D721Med (cell line): ENCODE data around the gene EID3.
"Not testable (repeated sequence)": the region's sequence is repeated elsewhere in the genome, so short reads cannot be mapped to it uniquely, and the experiment has no call there.

ENCODE experiments used
- DNase-seq: peaks from one replicate; pipeline ENCODE4 v3.0.0; 2011; ENCODE audit warnings: low spot score; ENCODE audit not compliant: insufficient read length
- FAIRE-seq: peaks from 2 replicates; lab custom pipeline; 2011; peaks lifted over from hg19 to GRCh38; lab: Jason Lieb, UNC
- TF ChIP-seq, protein P1 (sequence below): IDR thresholded peaks from 2 replicates; pipeline ENCODE4 v1.5.1; 2012; ENCODE audit warnings: mild to moderate bottlenecking, control low read depth; ENCODE audit not compliant: insufficient read depth; ENCODE audit errors: missing control alignments

EID3 gene

DNA sequence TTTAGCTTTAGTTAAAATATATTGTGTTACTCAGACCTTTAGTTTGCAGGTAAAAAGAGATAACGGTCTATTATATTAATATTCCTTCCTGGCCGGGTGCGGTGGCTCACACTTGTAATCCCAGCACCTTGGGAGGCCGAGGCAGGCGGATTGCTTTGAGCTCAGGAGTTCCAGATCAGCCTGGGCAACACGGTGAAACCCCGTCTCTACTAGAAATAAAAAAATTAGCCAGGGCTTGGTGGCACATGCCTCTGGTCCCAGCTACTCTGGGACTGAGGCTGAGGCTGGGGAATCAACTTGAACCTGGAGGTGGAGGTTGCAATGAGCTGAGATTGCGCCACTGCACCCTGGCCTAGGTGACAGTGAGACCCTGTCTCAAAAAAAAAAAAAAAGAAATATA is 13.2 kb upstream of the EID3 start:
- no peak for DNase-seq
- TF ChIP-seq, protein P1, sequence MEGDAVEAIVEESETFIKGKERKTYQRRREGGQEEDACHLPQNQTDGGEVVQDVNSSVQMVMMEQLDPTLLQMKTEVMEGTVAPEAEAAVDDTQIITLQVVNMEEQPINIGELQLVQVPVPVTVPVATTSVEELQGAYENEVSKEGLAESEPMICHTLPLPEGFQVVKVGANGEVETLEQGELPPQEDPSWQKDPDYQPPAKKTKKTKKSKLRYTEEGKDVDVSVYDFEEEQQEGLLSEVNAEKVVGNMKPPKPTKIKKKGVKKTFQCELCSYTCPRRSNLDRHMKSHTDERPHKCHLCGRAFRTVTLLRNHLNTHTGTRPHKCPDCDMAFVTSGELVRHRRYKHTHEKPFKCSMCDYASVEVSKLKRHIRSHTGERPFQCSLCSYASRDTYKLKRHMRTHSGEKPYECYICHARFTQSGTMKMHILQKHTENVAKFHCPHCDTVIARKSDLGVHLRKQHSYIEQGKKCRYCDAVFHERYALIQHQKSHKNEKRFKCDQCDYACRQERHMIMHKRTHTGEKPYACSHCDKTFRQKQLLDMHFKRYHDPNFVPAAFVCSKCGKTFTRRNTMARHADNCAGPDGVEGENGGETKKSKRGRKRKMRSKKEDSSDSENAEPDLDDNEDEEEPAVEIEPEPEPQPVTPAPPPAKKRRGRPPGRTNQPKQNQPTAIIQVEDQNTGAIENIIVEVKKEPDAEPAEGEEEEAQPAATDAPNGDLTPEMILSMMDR, result no peak
- no peak for FAIRE-seq

DNA sequence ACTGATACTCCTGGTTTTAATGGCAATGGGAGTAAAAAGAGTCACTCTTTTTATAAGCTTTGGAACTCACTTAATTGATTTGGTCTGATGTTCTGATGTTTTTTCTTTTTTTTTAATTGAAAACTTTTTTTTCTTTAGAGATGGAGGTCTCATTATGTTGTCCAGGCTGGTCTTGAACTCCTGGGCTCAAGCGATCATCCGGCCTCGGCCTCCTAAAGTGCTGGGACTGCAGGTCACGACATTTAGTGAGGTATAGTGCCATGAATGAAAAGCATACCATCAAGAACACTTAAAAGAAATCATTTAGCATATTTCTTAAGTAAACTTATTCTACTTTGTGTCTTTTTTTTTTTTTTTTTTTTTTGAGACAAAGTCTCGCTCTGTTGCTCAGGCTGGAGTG is 12.7 kb upstream of the EID3 start:
- FAIRE-seq (no peak), DNase-seq (no peak)
- TF ChIP-seq, protein P1, result no peak

DNA sequence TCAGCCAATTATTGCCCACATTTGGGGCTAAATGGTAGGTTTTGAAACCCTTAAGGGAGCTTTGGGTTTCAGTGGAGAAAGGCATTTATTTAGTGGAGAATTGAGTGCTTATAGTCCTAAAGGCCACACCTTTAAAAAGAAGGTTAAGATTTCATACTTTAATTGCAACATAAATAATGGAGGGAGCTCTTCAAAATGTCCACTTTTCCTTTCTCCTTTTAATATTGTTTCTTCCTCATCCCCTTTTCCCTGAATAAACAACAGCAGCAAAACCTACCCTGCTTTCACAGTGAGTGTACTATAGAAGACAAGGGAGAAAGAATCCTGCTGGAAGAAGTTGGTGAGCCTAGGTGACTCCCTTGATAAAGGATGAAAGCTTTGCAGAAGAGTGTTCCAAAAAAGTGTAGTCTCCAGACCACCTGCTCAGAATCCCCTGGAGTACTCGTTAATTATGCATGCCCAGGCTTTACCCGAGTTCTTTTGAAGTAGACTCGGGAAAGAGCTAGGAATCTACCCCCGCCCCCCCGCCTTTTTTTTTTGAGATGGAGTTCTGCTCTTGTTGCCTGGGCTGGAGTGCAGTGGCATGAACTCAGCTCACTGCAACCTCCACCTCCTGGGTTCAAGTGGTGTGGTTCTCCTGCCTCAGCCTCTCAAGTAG is 11.5 kb upstream of the EID3 start:
- FAIRE-seq, result no peak
- DNase-seq, result no peak
- TF ChIP-seq, protein P1, result no peak

DNA sequence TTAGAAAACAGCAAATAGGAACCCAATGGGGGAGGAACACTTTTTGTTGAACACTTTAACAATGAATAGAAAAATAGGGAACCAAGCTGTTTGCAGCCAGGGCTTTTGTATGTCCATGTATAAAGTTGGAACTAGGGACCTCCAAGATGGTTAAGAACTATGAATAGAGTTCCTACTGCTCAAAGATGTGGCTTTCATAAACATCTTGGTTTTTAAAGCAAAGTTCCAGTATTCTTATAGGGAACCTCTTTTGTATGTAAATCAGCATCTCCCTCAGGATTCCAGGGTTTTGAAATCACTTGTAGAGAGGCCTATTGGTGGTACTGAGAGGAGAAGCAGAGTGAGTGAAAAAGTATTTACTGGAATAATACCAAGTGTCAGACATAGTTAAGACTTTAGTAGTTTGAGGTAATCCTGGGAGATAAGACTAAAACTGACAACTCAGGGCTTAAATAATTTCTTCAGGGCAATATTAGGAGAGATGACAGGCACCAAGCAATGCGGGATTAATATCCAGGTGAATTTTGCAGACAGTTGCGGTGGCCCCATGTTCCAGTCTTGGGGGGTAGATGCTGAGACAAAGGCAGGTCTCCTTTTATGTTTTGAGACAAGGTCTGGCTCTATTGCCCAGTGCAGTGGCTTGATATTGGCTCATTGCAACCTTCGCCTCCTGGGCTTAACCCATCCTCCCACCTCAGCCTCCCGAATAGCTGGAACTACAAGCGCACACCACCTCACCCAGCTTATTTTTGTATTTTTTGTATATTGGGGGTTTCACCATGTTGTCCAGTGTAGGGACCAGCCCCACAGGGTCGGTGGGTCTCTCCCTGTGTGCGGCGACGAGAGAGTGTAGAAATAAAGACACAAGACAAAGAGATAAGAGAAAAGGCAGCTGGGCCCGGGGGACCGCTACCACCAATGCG is 10.4 kb upstream of the EID3 start:
- FAIRE-seq, result no peak
- TF ChIP-seq, protein P1, result no peak
- DNase-seq, result no peak

DNA sequence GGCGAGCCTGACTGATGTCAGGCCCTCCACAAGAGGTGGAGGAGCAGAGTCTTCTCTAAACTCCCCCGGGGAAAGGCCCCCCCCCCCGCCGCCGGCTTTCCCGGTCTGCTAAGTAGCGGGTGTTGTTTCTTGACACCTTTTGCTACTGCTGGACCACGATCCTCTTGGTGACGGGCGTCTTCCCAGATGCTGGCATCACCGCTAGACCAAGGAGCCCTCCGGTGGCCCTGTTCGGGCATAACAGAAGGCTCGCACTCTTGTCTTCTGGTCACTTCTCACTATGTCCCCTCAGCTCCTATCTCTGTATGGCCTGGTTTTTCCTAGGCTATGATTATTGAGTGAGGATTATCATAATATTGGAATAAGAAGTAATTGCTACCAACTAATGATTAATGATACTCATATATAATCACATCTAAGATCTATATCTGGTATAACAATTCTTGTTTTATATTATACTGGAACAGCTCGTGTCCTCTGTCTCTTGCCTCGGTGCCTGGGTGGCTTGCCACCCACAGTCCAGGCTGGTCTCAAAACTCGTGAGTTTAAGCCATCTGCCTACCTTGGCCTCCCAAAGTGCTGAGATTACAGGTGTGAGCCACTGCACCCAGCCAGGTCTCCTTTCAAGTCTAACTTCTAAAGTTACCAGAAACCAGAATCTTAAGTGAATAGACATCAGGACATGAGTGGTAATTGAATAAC is 9.2 kb upstream of the EID3 start:
- TF ChIP-seq, protein P1, result peak; percentile 43
- not testable (repeated sequence) for FAIRE-seq, DNase-seq

DNA sequence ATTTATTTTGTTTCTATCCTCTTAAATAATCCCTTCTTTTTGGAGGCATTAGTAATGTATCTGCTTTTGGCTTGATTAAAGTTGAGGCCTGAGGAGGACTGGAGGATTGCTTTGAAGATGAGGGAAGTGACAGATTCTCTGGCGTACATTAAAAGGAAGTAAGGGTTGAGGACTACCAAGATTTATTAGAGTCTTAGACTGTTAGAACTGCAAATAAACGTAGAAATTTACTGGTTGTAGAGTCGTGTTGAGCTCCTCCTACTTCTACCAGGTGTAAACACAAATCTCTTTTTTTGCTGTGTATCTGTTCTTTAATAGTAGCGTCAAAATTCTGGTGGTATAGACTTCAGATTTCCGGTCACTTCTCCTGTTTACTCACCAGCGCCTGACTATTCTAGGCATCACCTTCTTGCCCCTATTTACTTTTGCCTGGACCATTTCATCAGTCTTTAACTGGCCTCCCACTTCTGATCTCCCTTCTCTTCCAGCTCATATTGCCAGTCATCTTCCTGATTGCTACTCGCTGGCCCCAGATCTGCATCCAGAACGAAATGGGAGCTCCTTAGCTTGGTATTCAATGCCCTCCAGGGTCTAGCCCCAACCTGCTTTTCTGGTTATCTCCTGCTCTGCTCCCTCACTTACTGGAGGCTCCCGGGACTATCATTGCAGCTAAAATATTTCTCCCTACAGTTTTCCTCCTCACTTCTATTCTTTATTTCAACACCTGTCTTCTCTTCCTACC is 8.4 kb upstream of the EID3 start:
- DNase-seq, result no peak
- FAIRE-seq, result no peak
- TF ChIP-seq, protein P1, result no peak
